NCI-H146 treated with DMSO at 0.1 percent for 48 hours (cell line): ENCODE data around the gene SYNGR1.
"Not testable (repeated sequence)": the region's sequence is repeated elsewhere in the genome, so short reads cannot be mapped to it uniquely, and the experiment has no call there.

Source experiments
- DNase-seq: peaks from one replicate; lab custom pipeline; 2025; ENCODE audit not compliant: unreplicated experiment; lab: John Stamatoyannopoulos, UW

SYNGR1 gene

DNA sequence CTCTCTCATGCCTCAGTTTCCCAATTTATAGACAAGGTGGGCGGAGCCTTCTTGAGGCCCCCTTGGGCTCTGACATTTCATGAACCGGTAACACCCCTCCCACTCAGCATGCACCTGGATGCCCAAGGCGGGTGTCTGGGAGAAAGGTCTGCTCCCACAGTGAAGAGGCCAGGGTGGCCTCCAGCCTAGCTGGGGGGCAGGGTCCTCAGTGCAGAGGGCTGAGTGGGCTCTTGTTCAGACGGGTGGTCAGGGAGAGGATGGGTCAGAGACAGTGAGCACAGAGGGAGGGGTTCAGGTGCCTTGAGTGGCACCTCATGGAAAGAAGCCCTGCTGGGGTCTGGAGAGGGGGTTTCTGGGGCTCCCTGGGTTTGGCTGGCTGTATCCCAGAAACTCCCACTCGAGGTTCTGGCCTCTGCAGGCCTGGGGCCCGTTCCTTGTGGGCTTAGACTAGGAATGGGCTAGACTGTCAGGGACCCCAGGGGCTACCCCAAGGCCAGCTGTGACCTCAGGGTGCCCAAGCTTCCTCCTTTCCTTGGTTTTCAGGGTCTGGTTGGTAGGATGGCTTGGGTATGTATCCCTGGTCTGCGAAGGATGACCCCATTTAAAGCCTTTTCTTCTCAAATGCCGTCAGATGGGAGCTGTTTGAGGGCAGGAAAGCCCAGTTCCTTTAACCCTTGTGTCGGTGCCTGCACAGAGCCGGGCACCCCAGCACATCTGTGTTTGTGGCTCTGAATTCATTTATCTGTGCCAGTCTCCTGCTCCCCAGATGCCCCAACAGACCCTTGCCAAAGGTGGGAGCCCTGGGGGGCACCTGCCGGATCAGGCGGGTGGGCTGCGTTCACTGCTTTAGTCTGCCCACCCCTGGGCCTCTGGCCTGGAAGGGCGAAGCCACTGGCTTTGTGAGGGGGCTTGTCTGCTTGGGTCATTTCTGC is 1.2 kb downstream of the SYNGR1 start:
- no peak for DNase-seq

DNA sequence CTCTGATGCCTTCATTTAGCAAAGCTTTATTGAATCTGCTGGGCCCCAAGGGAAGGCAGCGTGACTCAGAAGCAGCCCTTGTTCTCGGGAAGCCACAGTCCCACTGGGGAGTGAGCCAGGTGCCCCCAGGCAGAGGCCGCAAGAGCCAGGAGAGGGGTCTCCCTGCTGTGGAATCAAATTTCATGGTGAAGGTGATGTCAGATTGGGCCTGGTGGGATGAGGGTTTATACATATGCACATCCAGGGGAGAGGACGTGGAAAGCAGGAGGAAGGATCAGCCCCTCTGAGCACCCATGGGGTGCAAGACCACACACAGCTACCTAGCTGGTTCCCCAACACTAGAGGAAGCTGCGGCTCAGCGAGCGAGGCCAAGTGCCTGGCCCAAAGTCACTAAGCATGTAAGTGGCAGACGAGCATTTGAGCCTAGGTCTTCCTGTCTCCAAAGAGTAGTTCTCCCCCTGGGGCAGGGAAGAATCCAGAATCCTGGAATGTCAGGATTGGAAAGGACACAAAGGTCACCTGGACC is 2.0 kb downstream of the SYNGR1 start:
- no peak for DNase-seq

DNA sequence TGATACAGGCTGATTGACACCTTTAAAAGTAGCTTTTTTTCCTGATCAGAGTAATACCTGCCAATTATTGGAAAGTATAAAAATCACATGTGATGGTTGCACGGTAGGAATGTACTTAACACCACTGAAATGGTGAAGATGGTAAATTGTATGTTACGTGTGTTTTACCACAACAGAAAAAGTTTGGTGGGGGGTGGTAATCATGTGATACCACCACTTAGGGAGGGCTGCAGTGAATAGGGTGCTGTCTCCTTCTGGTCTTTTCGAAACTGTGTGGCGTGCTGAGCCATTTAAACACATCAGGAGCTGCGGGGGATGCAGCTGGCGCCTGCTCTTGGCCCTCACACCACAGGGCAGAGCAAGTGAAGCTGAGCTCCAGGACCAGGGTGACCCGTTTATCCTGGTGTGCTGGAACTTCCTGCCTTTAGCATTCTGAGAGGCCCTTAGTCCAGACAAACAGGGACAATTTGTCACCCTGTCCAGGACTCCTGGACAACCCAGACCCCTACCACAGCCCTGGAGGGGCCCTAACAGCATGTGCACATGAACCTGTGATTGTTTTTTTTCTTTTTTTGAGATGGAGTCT is 2.6 kb downstream of the SYNGR1 start:
- DNase-seq = no peak

DNA sequence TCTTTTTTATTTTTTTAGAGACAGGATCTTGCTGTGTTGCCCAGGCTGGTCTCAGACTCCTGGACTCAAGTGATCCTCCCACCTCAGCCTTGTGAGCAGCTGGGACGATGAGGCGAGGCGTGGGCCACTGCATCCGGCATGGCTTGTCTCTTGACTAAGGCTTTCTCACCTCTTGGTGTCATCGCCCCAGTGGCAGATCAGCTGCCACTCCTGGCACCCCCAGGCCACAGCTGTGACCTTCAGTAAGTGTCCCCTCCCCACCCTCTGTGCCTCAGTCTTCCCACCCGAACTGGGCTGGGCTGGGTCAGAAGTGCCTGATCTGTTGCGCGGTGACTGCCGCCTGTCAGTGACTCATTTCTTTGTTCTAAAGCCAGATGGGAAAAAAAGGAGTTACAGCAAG is 3.6 kb downstream of the SYNGR1 start:
- no peak for DNase-seq

DNA sequence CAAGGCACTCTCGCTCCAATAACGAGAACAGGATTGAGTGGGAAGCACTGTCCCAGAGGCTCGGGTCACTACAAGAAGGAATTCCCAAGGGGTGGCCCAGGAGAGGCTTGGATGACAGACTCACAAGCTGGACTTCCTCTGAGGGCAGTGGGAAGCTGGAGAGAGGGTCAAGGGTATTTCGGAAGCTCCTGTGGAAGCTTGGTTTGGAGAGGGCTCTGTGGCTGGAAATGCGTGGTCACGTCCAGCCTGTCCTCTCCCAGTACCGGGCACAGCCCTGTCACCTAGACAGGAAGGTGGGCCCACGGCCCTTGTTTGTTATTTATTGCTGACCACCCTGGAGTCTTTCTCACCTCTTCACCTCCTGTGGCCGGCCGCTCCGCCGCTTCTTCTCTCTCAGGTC is 5.3 kb downstream of the SYNGR1 start:
- no peak for DNase-seq

DNA sequence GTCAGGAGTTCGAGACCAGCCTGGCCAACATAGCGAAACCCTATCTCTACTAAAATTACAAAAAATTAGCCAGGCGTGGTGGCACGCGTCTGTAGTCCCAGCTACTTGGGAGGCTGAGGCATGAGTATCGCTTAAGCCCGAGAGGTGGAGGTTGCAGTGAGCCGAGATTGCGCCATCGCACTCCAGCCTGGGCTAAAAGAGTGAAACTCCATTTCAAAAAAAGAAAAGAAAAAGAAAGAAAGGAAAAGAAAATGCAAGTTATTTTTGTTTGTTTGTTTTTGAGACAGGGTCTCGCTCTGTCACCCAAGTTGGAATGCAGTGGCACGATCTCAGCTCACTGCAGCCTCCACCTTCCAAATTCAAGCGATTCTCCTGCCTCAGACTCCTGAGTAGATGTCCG is 6.0 kb downstream of the SYNGR1 start:
- not testable (repeated sequence) for DNase-seq

DNA sequence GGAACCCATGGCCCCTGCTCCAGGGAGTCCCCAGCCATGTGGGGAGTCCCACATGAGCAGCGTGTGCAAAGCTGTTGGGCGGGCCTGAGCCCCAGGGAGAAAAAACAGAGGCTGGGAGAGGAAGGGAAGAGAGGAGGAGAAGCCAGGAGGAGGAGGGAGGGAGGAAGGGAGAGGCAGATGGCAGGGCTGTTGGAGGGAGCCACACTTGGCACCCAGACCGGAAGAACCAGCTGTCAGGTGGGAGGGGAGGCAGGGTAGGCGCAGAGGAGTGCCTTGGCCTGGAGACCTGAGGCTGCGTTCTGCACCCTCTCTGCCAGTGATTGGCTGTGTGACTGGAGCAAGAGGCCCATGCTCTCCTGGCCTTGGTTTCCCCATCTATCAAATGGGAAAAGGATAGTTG is 6.7 kb downstream of the SYNGR1 start:
- DNase-seq = no peak

DNA sequence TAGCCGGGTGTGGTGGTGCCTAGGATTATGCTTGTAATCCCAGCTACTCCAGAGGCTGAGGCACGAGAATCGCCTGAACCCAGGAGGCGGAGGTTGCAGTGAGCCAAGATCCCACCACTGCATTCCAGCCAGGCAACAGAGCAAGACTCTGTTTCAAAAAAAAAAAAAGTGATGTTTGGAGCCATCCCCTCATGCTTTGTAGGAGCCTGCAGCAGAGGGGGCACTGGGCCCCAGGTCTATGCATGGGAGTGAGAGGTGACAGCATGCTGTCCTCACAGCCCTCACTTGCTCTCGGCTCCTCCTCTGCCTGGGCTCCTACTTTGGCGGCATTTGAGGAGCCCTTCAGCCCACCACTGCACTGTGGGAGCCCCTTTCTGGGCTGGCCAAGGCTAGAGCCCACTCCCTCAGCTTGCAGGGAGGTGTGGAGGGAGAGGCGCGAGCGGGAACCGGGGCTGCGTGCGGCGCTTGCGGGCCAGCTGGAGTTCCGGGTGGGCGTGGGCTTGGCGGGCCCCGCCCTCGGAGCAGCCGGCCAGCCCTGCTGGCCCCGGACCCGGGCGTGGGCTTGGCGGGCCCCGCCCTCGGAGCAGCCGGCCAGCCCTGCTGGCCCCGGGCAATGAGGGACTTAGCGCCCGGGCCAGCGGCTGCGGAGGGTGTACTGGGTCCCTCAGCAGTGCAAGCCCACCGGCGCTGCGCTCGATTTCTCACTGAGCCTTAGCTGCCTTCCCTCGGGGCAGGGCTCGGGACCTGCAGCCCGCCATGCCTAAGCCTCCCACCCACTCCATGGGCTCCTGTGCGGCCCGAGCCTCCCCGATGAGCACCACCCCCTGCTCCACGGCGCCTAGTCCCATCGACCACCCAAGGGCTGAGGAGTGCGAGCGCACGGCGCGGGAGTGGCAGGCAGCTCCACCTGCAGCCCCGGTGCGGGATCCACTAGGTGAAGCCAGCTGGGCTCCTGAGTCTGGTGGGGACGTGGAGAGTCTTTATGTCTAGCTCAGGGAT is 7.6 kb downstream of the SYNGR1 start:
- not testable (repeated sequence) for DNase-seq

DNA sequence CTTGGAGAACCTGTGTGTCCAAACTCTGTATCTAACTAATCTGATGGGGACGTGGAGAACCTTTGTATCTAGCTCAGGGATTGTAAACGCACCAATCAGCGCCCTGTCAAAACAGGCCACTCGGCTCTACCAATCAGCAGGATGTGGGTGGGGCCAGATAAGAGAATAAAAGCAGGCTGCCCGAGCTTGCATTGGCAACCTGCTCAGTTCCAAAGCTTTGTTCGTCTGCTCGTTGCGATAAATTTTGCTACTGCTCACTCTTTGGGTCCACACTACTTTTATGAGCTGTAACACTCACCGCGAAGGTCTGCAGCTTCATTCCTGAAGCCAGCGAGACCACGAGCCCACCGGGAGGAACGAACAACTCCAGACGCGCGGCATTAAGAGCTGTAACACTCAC is 8.4 kb downstream of the SYNGR1 start:
- not testable (repeated sequence) for DNase-seq

DNA sequence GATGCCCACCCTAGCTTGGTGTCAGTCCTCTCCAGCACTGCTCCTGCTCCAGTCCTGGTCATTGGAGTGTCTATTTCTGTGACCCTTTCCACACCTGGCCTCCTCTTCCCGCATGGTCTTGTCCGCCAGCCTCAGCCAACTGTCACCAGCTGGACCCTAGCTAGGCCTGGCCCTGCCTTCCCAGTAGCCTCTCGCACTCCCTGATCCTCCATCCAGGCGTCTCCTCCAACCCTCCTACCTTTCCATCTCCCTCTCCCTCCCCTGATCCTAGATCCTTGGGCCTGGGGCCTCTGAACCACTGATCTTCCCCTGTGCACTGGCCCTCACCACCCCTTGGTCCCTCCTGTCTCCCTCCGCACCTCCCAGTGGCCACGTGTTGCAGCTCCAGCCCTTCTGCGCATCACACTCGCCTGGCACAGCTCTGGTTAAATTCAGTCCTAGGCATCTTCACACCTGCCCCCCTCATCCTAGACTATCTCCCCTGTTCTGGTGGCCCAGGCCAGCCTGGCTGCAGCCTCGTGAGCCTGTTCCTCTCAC is 9.9 kb downstream of the SYNGR1 start:
- DNase-seq = no peak

DNA sequence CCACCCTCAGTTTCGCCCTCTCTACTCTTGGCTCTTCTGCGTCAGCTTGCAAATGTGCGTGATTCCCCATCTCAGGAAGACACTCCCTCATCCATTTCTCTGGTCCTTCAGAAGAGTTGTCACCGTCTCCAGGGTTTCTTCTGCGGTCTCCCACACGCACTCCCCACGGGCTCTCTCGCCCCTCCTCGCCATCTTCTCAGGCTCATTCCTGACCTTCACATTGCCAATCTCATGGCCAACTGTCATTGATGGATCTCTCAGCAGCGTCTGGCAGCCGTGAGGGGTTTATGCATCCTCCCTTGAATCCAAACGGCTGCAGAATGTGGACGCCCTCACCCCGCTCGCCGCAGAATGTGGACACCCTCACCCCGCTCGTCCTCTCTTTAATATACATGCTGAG is 10.5 kb downstream of the SYNGR1 start:
- no peak for DNase-seq

DNA sequence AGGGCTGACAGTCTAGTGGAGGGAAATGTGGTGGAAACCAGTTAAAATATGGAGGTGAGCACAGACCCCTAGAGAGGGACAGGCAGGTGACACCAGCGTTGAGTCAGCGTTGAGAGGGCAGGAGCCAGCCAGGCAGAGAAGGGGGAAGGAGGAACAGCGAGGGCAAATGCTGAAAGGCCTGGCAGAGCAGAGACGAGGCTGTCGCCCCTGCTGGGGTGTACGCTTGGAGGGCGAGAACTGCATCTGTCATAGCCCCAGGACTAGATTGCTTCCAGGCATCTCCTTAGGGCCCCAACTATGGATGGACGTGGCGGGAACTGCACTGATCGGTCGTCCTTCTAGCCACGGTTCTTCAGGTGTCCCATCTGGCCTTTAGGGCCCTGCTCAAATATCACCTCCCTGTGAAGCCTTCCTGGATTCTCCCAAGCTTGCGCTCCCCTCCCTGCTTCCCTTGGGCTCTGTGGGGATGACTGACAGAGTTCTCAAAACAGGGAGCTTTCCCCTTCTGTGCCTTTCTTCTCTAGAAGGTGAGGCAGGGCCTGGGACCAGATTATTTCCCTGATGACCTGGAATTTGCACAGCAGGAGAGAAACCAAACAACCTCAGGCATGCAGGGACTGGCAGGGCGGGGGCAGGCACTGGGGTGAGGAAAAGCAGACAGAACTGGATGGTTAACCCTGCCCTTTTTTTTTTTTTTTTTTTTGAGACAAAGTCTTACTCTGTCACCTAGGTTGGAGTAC is 11.1 kb downstream of the SYNGR1 start:
- peak; percentile 41 for DNase-seq

DNA sequence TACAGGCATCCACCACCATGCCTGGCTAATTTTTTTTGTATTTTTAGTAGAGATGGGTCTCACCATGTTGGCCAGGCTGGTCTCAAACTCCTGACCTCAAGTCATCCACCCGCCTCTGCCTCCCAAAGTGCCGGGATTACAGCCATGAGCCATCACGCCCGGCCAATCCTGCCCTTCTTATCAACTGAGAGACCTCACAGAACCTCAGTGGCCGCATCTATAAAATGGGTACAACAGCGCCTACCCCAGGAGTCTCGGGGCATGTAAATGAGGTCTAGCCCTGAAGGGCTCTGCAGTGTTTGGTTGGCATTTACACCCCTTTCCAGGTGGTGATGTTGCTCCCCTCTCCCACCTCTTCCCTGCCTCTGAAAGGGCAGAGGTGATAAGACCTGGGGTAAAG is 11.7 kb downstream of the SYNGR1 start:
- no peak for DNase-seq

DNA sequence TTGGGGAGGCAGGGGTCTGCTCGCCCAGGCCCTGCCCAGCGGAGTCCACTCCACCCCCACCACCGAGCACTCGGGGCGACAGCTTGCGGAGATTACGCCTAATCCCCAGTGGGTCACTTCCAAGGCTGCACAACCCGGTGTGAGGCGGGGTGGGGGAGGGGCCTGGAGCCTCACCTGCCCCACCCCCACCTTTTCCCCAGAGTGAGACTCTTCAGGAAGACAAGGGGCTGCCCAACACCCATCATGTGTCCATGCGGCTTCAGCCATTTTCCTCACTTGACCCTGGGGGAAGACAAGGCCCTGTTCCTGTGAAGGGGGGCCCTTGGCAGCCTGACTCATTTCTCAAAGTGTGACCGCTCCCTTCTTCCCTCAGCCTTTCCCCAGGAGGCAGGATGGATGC is 12.5 kb downstream of the SYNGR1 start:
- no peak for DNase-seq

DNA sequence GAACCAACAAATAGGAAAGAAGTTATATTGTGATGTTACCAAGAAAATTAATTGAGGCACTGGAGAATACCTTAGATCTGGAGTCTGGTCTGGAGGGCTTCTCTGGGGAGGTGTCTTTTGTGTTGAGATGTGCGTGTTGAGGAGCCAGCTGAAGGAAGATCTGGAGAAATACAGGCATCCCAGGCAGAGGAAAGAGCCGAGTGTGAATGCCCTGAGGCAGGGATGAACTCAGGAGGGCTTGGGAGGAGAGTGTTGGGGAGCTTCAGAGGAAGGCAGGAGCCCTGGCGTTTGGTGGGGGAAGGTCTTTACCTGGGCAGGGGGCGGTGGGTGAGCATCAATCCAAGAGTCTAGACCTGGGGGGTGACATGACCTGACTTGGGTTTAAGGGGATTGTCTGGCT is 13.1 kb downstream of the SYNGR1 start:
- no peak for DNase-seq

DNA sequence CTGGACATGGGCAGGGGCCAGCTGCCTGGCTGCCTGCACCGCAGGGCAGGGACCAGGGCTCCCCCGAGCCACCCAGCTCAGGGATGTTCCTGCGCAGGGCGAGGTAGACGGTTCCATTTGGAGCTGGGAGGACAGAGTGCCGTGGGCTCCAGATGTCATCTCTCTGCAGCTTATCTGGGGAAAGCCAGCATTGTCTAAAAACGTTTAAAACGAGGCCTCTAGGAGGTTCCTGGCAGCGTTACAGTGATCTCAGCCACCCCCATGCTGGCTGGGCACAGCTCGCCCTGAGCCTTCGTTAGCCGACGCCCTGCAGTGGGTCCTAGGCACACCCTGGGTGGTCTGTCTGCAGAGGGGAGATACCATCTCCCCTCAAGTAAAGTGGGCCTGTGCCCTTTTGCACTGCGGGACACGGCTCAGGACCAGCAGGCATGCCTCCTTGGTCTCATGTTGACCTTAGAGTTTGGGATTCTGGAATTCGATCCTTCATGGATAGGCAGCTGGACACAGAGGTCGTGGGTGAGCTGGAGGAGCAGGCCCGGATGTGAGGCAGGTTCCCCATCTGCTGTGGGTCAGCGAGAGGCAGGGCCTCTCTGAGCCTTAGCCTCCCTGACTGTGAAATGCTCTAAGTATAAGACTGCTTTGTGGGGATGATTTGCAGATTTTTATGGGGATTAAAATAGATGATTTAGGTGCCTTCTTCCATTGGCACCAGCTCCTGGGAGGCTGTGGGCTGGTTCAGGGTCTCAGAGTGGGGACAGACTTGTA is 14.1 kb downstream of the SYNGR1 start:
- no peak for DNase-seq

DNA sequence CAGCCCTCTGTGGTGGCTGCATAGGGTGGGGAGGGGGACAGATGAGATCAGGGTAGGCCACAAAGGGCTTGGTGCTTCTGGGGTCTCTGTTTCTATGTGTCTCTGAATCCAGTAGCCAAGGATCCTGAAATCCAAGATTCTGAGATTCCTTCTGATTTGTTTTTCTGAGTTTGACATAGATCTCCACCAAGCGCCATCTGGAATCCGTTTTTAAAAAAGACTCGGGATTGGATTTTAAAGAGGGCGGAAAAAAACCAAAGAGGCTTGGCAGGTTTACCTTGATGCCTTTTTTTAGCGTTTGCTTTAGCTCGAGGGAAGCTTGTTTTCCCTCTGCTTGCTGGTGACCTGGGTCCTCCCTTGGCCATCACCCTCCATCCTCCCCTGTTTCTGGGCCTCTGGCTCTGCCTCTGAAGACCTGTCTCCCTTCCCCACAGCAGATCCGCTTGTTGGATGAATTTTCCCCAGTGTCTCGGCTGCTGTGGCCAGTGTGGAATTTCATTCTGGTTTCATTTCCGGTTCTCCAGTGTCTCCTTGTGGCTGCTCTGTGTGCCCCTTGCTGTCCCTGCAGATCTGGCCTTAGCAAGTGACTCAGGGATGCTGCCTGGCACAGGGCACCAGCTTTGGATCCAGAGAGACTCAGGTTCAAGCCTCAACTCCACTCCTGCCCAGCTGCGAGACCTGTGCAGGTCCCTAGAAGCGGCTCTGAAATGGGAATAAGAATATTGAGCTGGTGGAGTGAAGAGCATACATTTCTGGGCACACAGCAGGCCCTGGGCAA is 15.1 kb downstream of the SYNGR1 start:
- no peak for DNase-seq

DNA sequence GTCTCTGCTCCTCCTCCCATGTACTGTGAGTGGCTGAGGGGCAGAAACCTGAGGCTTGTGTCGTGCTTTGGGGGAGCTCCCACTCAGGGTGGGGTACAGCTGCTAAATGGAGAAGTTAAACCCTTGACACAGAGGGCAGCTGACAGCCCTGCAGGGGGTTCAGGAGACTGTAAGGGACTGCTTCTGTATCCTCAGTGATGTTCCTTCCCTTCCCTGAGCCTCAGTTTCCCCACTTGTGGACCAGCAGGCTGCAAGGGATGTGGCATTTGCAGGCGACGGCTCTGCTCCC is 15.6 kb downstream of the SYNGR1 start:
- no peak for DNase-seq

DNA sequence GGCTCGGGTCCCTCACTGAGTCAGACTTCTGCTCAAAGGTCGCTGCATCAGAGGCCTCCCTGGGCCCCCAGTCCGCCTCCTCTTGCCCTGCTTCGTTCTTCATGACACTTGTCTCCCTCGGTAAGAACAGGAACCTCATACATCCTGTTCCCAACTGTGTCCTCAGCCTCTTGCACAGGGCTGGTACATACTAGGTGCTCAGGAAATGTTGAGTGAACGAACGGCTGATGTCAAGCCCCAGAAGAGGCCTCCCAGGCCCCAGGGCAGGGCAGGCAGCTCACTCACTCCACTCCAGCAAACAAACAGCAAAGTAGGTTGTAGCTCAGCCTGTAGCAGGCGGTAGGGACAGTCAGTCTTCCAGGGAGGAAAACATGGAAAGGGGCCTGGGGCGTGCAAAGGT is 17.2 kb downstream of the SYNGR1 start:
- no peak for DNase-seq
